Activated naive CD4-positive, alpha-beta T cell treated with anti-CD3 and anti-CD28 coated beads for 36 hours (primary cell): Measurements from ENCODE around the gene BRSK1. TPM values are rescaled to one million over a fixed set of nuclear protein-coding genes. Genes with fewer than 3 reads are reported as not detected.

ENCODE experiments used
- CTCF ChIA-PET: fragments of 350-600 bp; sonication (Branson Sonifier 250); formaldehyde crosslinking; loops from one replicate; lab custom pipeline; 2021; ENCODE audit warnings: antibody characterized with exemption; lab: Charles Lee
- DNase-seq: peaks from one replicate; pipeline ENCODE4 v3.0.0-alpha.2; 2020
- H3K27ac Mint-ChIP-seq: one replicate; pipeline ENCODE4 v1.8.0; 2021; ENCODE audit warnings: mild to moderate bottlenecking, mixed read lengths
- H3K27me3 Mint-ChIP-seq: one replicate; pipeline ENCODE4 v1.8.0; 2021; ENCODE audit warnings: low read depth, mixed read lengths
- H3K36me3 Mint-ChIP-seq: one replicate; pipeline ENCODE4 v1.8.0; 2021; ENCODE audit warnings: low read depth, mixed read lengths
- H3K4me1 Mint-ChIP-seq: one replicate; pipeline ENCODE4 v1.8.0; 2021; ENCODE audit warnings: low read depth, mixed read lengths
- H3K4me3 Mint-ChIP-seq: one replicate; pipeline ENCODE4 v1.8.0; 2021; ENCODE audit warnings: mild to moderate bottlenecking, moderate library complexity, mixed read lengths
- H3K9me3 Mint-ChIP-seq: one replicate; pipeline ENCODE4 v1.8.0; 2021; ENCODE audit warnings: mixed read lengths
- intact Hi-C: fragments of 100-400 bp; cut with micrococcal nuclease; formaldehyde crosslinking; loops from one replicate; pipeline ENCODE4 v1.15.1; 2023
- microRNA-seq: library from miRNA; unstranded; fragments of <30 nt; microRNA quantifications from one replicate; pipeline ENCODE4 v1.2.0, GENCODE V29; 2022; ENCODE audit warnings: borderline microRNAs expressed, borderline replicate concordance
- total RNA-seq, 2 experiments: library from RNA; stranded (reverse); gene quantifications; one replicate each; pipeline ENCODE4 v1.2.3, GENCODE V29; 2021

BRSK1 gene
- total RNA-seq, 2 experiments from 2014 or later: 1.4 to 2.2 TPM

DNA sequence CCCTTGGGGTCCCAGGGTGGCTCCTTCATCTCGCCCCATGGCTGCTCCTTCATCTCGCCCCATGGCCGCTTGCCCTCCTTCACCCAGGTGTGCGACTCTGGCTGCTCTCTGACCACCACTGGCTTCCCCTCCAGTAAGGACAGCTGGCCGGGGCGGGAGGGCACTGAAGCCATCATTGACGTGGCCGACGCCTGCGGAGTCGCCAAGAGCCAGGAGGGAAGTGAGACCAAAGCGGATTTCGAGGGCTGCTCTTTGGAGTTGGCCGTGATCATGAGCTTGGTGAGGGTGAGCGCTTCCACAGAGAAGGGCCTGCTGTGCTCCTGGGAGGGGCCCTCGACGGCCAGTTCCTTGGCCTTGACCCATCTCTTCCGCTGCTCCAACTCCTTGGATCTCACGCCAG is 74.7 kb downstream of the BRSK1 start:
- H3K27me3 Mint-ChIP-seq: peaks cover 18% of the 10 kb centered on the region
- no peaks in the 10 kb centered on the region for H3K36me3 Mint-ChIP-seq
- H3K4me1 Mint-ChIP-seq: peaks cover 4% of the 10 kb centered on the region
- H3K4me3 Mint-ChIP-seq: no peak overlapping the region
- no peaks in the 10 kb centered on the region for H3K9me3 Mint-ChIP-seq
- intact Hi-C loops: no loop called here
- no peak overlapping the region for H3K27ac Mint-ChIP-seq
- no peak for DNase-seq
- CTCF ChIA-PET: interaction anchor here (1.1 kb wide), 1 partner anchor 19 kb away, joined by 3 read pairs; the partner anchor contains the start of gene KMT5C

GRCh38 chr19:55358943-55359908 is 75.4 kb downstream of the BRSK1 start:
- intact Hi-C loops: no loop called here
- Mint-ChIP-seq H3K4me1 (no peaks in the 10 kb centered on the region), H3K36me3 (no peaks in the 10 kb centered on the region), H3K27me3 (peaks cover 14% of the 10 kb centered on the region), H3K9me3 (no peaks in the 10 kb centered on the region), H3K4me3 (no peak overlapping the region), H3K27ac (no peak overlapping the region)
- CTCF ChIA-PET: interaction anchor here (1.1 kb wide), 1 partner anchor 20 kb away, joined by 3 read pairs; the partner anchor contains the start of gene KMT5C
- DNase-seq: no peak

GRCh38 chr19:55360902-55361301 is 77.1 kb downstream of the BRSK1 start:
- H3K27ac Mint-ChIP-seq: no peak overlapping the region
- DNase-seq: no peak
- intact Hi-C loops: no loop called here
- CTCF ChIA-PET: no interaction called here
- no peak overlapping the region for H3K4me3 Mint-ChIP-seq
- H3K4me1 Mint-ChIP-seq: no peaks in the 10 kb centered on the region
- no peaks in the 10 kb centered on the region for H3K9me3 Mint-ChIP-seq
- H3K36me3 Mint-ChIP-seq: no peaks in the 10 kb centered on the region
- peaks cover 8% of the 10 kb centered on the region for H3K27me3 Mint-ChIP-seq

Small RNAs within 50 kb of the gene (microRNA-seq; reads per million reads assigned to microRNA genes)
- gene MIR6802: 1.6 reads per million
- gene MIR6803: 5.5 reads per million, percentile 3 among the genes with 10 or more reads in this experiment

Other genes with a start within 250 kb of the BRSK1 start
- not detected for gene GP6, start 245.7 kb upstream of the BRSK1 start, total RNA-seq
- gene RDH13, start 220.8 kb upstream of the BRSK1 start, total RNA-seq: 1 to 10 TPM; 8.7 to 8.9 TPM
- under 1 TPM; 0.88 to 0.89 TPM for gene EPS8L1, start 208.1 kb upstream of the BRSK1 start, total RNA-seq
- 10 to 100 TPM; 41.2 to 42.1 TPM for gene PPP1R12C, start 166.4 kb upstream of the BRSK1 start, total RNA-seq
- not detected for gene TNNT1, start 134.8 kb upstream of the BRSK1 start, total RNA-seq
- gene TNNI3, start 126.3 kb upstream of the BRSK1 start, total RNA-seq: not detected
- gene DNAAF3, start 117.4 kb upstream of the BRSK1 start, total RNA-seq: not detected
- gene SYT5, start 103.7 kb upstream of the BRSK1 start, total RNA-seq: not detected
- not detected for gene PTPRH, start 74.5 kb upstream of the BRSK1 start, total RNA-seq
- 1 to 10 TPM; 6.1 to 6.8 TPM for gene TMEM86B, start 55.2 kb upstream of the BRSK1 start, total RNA-seq
- 100 to 1,000 TPM; 166 to 174 TPM for gene PPP6R1, start 25.0 kb upstream of the BRSK1 start, total RNA-seq
- gene HSPBP1, start 3.9 kb upstream of the BRSK1 start, total RNA-seq: 10 to 100 TPM; 44.3 to 45.0 TPM
- not detected for gene TMEM150B, start 41.3 kb downstream of the BRSK1 start, total RNA-seq
- gene KMT5C, start 55.9 kb downstream of the BRSK1 start, total RNA-seq: 10 to 100 TPM; 45.9 to 47.1 TPM
- gene COX6B2, start 70.7 kb downstream of the BRSK1 start, total RNA-seq: under 1 TPM; 0.57 to 0.64 TPM
- gene GARIN5B, start 79.3 kb downstream of the BRSK1 start, total RNA-seq: not detected
- not detected for gene IL11, start 86.5 kb downstream of the BRSK1 start, total RNA-seq
- gene TMEM190, start 92.8 kb downstream of the BRSK1 start, total RNA-seq: not detected
- 10 to 100 TPM in 1 of 2 experiments, 1 to 10 TPM in 1; 9.9 to 10.2 TPM for gene TMEM238, start 100.3 kb downstream of the BRSK1 start, total RNA-seq
- 1,000 to 10,000 TPM; 3,327 to 3,354 TPM for gene RPL28, start 101.9 kb downstream of the BRSK1 start, total RNA-seq
- gene UBE2S, start 123.8 kb downstream of the BRSK1 start, total RNA-seq: 100 to 1,000 TPM; 294 to 307 TPM
- not detected for gene SHISA7, start 159.3 kb downstream of the BRSK1 start, total RNA-seq
- 10 to 100 TPM; 18.6 to 20.5 TPM for gene ISOC2, start 177.6 kb downstream of the BRSK1 start, total RNA-seq
- gene C19orf85, start 180.8 kb downstream of the BRSK1 start, total RNA-seq: not detected
- gene ZNF628, start 192.6 kb downstream of the BRSK1 start, total RNA-seq: 1 to 10 TPM; 6.0 to 6.1 TPM
- gene NAT14, start 201.2 kb downstream of the BRSK1 start, total RNA-seq: 1 to 10 TPM; 7.6 to 8.0 TPM
- under 1 TPM; 0.25 to 0.48 TPM for gene SSC5D, start 204.4 kb downstream of the BRSK1 start, total RNA-seq